ENCODE results near the gene FAIM2. TPM values are rescaled to one million over a fixed set of nuclear protein-coding genes. Genes with fewer than 3 reads are reported as not detected.

Gene FAIM2
- total RNA-seq, 2 experiments from 2014 or later = 0.17 to 0.42 TPM

GRCh38 chr12:49899921-49900320, 3.8 kb downstream of the FAIM2 start:
- H3K36me3 Mint-ChIP-seq (ENCODE audit: low read depth) = no peaks in the 10 kb centered on the region
- no peak overlapping the region for H3K4me3 Mint-ChIP-seq
- CTCF ChIA-PET = interaction anchor here (1.1 to 1.4 kb wide), 2 partner anchors 45 to 159 kb away, joined by 3 read pairs; partner anchors contain the start of gene TMBIM6
- no peak for DNase-seq
- H3K27me3 Mint-ChIP-seq (ENCODE audit: low read depth) = no peaks in the 10 kb centered on the region
- H3K27ac Mint-ChIP-seq = no peak overlapping the region
- no peaks in the 10 kb centered on the region for H3K9me3 Mint-ChIP-seq
- H3K4me1 Mint-ChIP-seq (ENCODE audit: low read depth) = peaks cover 9% of the 10 kb centered on the region
- intact Hi-C loops (cut with micrococcal nuclease) = no loop called here

GRCh38 chr12:49899286-49899843, 4.3 kb downstream of the FAIM2 start:
- Mint-ChIP-seq H3K36me3 (ENCODE audit: low read depth) (no peaks in the 10 kb centered on the region), H3K27ac (no peak overlapping the region), H3K4me3 (no peak overlapping the region), H3K27me3 (ENCODE audit: low read depth) (no peaks in the 10 kb centered on the region), H3K4me1 (ENCODE audit: low read depth) (peaks cover 6% of the 10 kb centered on the region), H3K9me3 (no peaks in the 10 kb centered on the region)
- intact Hi-C loops (cut with micrococcal nuclease) = no loop called here
- no peak for DNase-seq
- CTCF ChIA-PET = interaction anchor here (1.4 kb wide), 1 partner anchor 158 kb away, joined by 3 read pairs; the partner anchor contains the start of gene TMBIM6

- Mint-ChIP-seq H3K4me3 (no peak overlapping the region), H3K27ac (no peak overlapping the region), H3K36me3 (ENCODE audit: low read depth) (no peaks in the 10 kb centered on the region), H3K9me3 (no peaks in the 10 kb centered on the region), H3K4me1 (ENCODE audit: low read depth) (no peaks in the 10 kb centered on the region), H3K27me3 (ENCODE audit: low read depth) (no peaks in the 10 kb centered on the region)
- DNase-seq = no peak
- intact Hi-C loops (cut with micrococcal nuclease) = no loop called here
- CTCF ChIA-PET = interaction anchor here (0.8 kb wide), 1 partner anchor 95 kb away, joined by 3 read pairs; no protein-coding TSS in a partner anchor
Measured at GRCh38 chr12:49897276-49897675, 6.4 kb downstream of the FAIM2 start.

GRCh38 chr12:49895773-49896172, 7.9 kb downstream of the FAIM2 start:
- intact Hi-C loops (cut with micrococcal nuclease) = no loop called here
- CTCF ChIA-PET = no interaction called here
- H3K9me3 Mint-ChIP-seq = no peaks in the 10 kb centered on the region
- no peak overlapping the region for H3K4me3 Mint-ChIP-seq
- no peaks in the 10 kb centered on the region for H3K36me3 Mint-ChIP-seq (ENCODE audit: low read depth)
- no peaks in the 10 kb centered on the region for H3K27me3 Mint-ChIP-seq (ENCODE audit: low read depth)
- H3K27ac Mint-ChIP-seq = no peak overlapping the region
- no peaks in the 10 kb centered on the region for H3K4me1 Mint-ChIP-seq (ENCODE audit: low read depth)
- DNase-seq = no peak

- no peaks in the 10 kb centered on the region for H3K4me1 Mint-ChIP-seq (ENCODE audit: low read depth)
- H3K27ac Mint-ChIP-seq = no peak overlapping the region
- CTCF ChIA-PET = no interaction called here
- H3K4me3 Mint-ChIP-seq = no peak overlapping the region
- intact Hi-C loops (cut with micrococcal nuclease) = no loop called here
- no peaks in the 10 kb centered on the region for H3K9me3 Mint-ChIP-seq
- no peaks in the 10 kb centered on the region for H3K36me3 Mint-ChIP-seq (ENCODE audit: low read depth)
- no peaks in the 10 kb centered on the region for H3K27me3 Mint-ChIP-seq (ENCODE audit: low read depth)
- DNase-seq = no peak
Measured at GRCh38 chr12:49894751-49895148, 8.9 kb downstream of the FAIM2 start.

GRCh38 chr12:49893753-49894750, 9.6 kb downstream of the FAIM2 start:
- DNase-seq = no peak
- CTCF ChIA-PET = interaction anchor here (1.4 kb wide), 1 partner anchor 8 kb away, joined by 4 read pairs; no protein-coding TSS in a partner anchor
- H3K27ac Mint-ChIP-seq = no peak overlapping the region

GRCh38 chr12:49892732-49893317, 10.9 kb downstream of the FAIM2 start:
- CTCF ChIA-PET = interaction anchor here (1.4 to 1.5 kb wide), 2 partner anchors 9 to 26 kb away, joined by 3 to 4 read pairs; no protein-coding TSS in a partner anchor
- Mint-ChIP-seq H3K4me3 (no peak overlapping the region), H3K27me3 (ENCODE audit: low read depth) (no peaks in the 10 kb centered on the region), H3K36me3 (ENCODE audit: low read depth) (no peaks in the 10 kb centered on the region), H3K27ac (no peak overlapping the region), H3K4me1 (ENCODE audit: low read depth) (no peaks in the 10 kb centered on the region), H3K9me3 (no peaks in the 10 kb centered on the region)
- no peak for DNase-seq
- intact Hi-C loops (cut with micrococcal nuclease) = no loop called here

More at GRCh38 chr12:49893753-49894750, 9.6 kb downstream of the FAIM2 start:
- H3K4me1 Mint-ChIP-seq (ENCODE audit: low read depth) = no peaks in the 10 kb centered on the region
- no peaks in the 10 kb centered on the region for H3K36me3 Mint-ChIP-seq (ENCODE audit: low read depth)
- H3K4me3 Mint-ChIP-seq = no peak overlapping the region
- H3K9me3 Mint-ChIP-seq = no peaks in the 10 kb centered on the region
- H3K27me3 Mint-ChIP-seq (ENCODE audit: low read depth) = no peaks in the 10 kb centered on the region
- intact Hi-C loops (cut with micrococcal nuclease) = no loop called here

GRCh38 chr12:49892084-49892731, 11.5 kb downstream of the FAIM2 start:
- no peaks in the 10 kb centered on the region for H3K4me1 Mint-ChIP-seq (ENCODE audit: low read depth)
- CTCF ChIA-PET = interaction anchor here (1.0 to 1.5 kb wide), 3 partner anchors 10 to 38 kb away, joined by 3 to 4 read pairs (median 4); no protein-coding TSS in a partner anchor
- no peaks in the 10 kb centered on the region for H3K9me3 Mint-ChIP-seq
- DNase-seq = no peak
- H3K27me3 Mint-ChIP-seq (ENCODE audit: low read depth) = no peaks in the 10 kb centered on the region
- H3K36me3 Mint-ChIP-seq (ENCODE audit: low read depth) = no peaks in the 10 kb centered on the region
- intact Hi-C loops (cut with micrococcal nuclease) = no loop called here
- H3K4me3 Mint-ChIP-seq = no peak overlapping the region
- H3K27ac Mint-ChIP-seq = no peak overlapping the region

- intact Hi-C loops (cut with micrococcal nuclease) = no loop called here
- Mint-ChIP-seq H3K36me3 (ENCODE audit: low read depth) (no peaks in the 10 kb centered on the region), H3K4me3 (no peak overlapping the region), H3K4me1 (ENCODE audit: low read depth) (no peaks in the 10 kb centered on the region), H3K27ac (no peak overlapping the region), H3K27me3 (ENCODE audit: low read depth) (no peaks in the 10 kb centered on the region), H3K9me3 (no peaks in the 10 kb centered on the region)
- CTCF ChIA-PET = interaction anchor here (1.0 to 1.5 kb wide), 2 partner anchors 25 to 38 kb away, joined by 3 to 4 read pairs; no protein-coding TSS in a partner anchor
- no peak for DNase-seq
Measured at GRCh38 chr12:49891476-49891875, 12.2 kb downstream of the FAIM2 start.

- intact Hi-C loops (cut with micrococcal nuclease) = no loop called here
- no peaks in the 10 kb centered on the region for H3K27me3 Mint-ChIP-seq (ENCODE audit: low read depth)
- H3K4me3 Mint-ChIP-seq = no peak overlapping the region
- H3K36me3 Mint-ChIP-seq (ENCODE audit: low read depth) = no peaks in the 10 kb centered on the region
- no peaks in the 10 kb centered on the region for H3K4me1 Mint-ChIP-seq (ENCODE audit: low read depth)
- H3K9me3 Mint-ChIP-seq = no peaks in the 10 kb centered on the region
- H3K27ac Mint-ChIP-seq = no peak overlapping the region
- CTCF ChIA-PET = no interaction called here
- DNase-seq = no peak
Measured at GRCh38 chr12:49891012-49891411, 12.7 kb downstream of the FAIM2 start.

GRCh38 chr12:49890096-49890461, 13.6 kb downstream of the FAIM2 start:
- intact Hi-C loops (cut with micrococcal nuclease) = no loop called here
- DNase-seq = no peak
- CTCF ChIA-PET = interaction anchor here (1.7 kb wide), 1 partner anchor 113 kb away, joined by 4 read pairs; no protein-coding TSS in a partner anchor
- no peaks in the 10 kb centered on the region for H3K9me3 Mint-ChIP-seq
- no peak overlapping the region for H3K4me3 Mint-ChIP-seq
- no peaks in the 10 kb centered on the region for H3K27me3 Mint-ChIP-seq (ENCODE audit: low read depth)
- no peaks in the 10 kb centered on the region for H3K36me3 Mint-ChIP-seq (ENCODE audit: low read depth)
- no peak overlapping the region for H3K27ac Mint-ChIP-seq
- H3K4me1 Mint-ChIP-seq (ENCODE audit: low read depth) = no peaks in the 10 kb centered on the region

Data from activated naive CD4-positive, alpha-beta T cell treated with anti-CD3 and anti-CD28 coated beads for 36 hours (primary cell).